ENCODE data around the gene PAEP.
"Not testable (repeated sequence)": the region's sequence is repeated elsewhere in the genome, so short reads cannot be mapped to it uniquely, and the experiment has no call there.

The PAEP gene

GRCh38 chr9:135561391-135562234 is at the start of gene PAEP:
PAEP (plus strand) TSS chr9:135561756.
- no peak for DNase-seq

GRCh38 chr9:135512241-135512603 is 49.3 kb upstream of the PAEP start:
- no peak for DNase-seq

- no peak for DNase-seq
Measured at GRCh38 chr9:135512904-135513303, 48.7 kb upstream of the PAEP start.

GRCh38 chr9:135513351-135513846 is 48.2 kb upstream of the PAEP start:
- no peak for DNase-seq

GRCh38 chr9:135513906-135514305 is 47.6 kb upstream of the PAEP start:
- DNase-seq = not testable (repeated sequence)

- no peak for DNase-seq
Measured at GRCh38 chr9:135514342-135515082, 47.0 kb upstream of the PAEP start.

GRCh38 chr9:135515083-135515951 is 46.2 kb upstream of the PAEP start:
- DNase-seq = no peak

- no peak for DNase-seq
Measured at GRCh38 chr9:135516132-135516860, 45.3 kb upstream of the PAEP start.

GRCh38 chr9:135517407-135517822 is 44.1 kb upstream of the PAEP start:
- no peak for DNase-seq

- no peak for DNase-seq
Measured at GRCh38 chr9:135519179-135519971, 42.2 kb upstream of the PAEP start.

- DNase-seq = no peak
Measured at GRCh38 chr9:135520916-135521607, 40.5 kb upstream of the PAEP start, which contains the start of gene LCN1. LCN1 (plus strand) TSS chr9:135521440; CDS start chr9:135521498, 58 bp downstream.

- DNase-seq = no peak
Measured at GRCh38 chr9:135521608-135522095, 39.9 kb upstream of the PAEP start.

- no peak for DNase-seq
Measured at GRCh38 chr9:135522137-135522877, 39.2 kb upstream of the PAEP start.

- DNase-seq = no peak
Measured at GRCh38 chr9:135522931-135523330, 38.6 kb upstream of the PAEP start.

- DNase-seq = no peak
Measured at GRCh38 chr9:135523521-135524129, 37.9 kb upstream of the PAEP start.

- DNase-seq = no peak
Measured at GRCh38 chr9:135524130-135524861, 37.3 kb upstream of the PAEP start.

GRCh38 chr9:135525241-135526088 is 36.1 kb upstream of the PAEP start:
- no peak for DNase-seq
